Measurements from ENCODE around the gene GLIS1. TPM values are rescaled to one million over a fixed set of nuclear protein-coding genes. Genes with fewer than 3 reads are reported as not detected.

The GLIS1 gene
- total RNA-seq, 1 experiment from 2014 or later: 0.28 TPM

DNA sequence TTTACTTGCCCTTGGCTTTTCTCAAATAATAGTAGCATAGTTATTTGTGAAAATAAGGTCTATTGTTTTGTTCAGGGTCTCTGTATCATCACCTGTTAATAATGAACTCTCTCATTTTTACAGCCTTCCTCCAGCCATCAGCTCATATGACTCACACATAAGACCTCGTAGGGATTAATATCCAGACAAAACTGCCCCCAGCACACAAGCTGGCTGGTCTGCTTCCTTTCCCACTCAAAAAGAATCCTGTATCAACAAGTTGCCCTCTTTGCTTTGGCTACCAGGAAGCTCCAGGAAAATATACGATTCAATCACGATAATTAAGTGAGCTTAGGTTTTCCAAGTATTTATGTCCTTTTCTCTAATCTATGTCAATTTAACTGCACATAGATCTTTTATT is 160.6 kb downstream of the GLIS1 start:
- no peaks in the 10 kb centered on the region for H3K79me2 ChIP-seq (ENCODE audit: insufficient read depth, low read length)
- H3K9ac ChIP-seq (ENCODE audit: extremely low read depth, insufficient read length, low read length): no peak overlapping the region
- H3K23me2 ChIP-seq (ENCODE audit: insufficient read length, low read depth, low read length, poor library complexity, severe bottlenecking): no peaks in the 10 kb centered on the region
- H3K4me1 ChIP-seq (ENCODE audit: insufficient read depth, low read length): no peaks in the 10 kb centered on the region; the same call in 1 of the 2 replicates
- H2AK5ac ChIP-seq (ENCODE audit: insufficient read length, low read length): no peak overlapping the region
- no peak overlapping the region for H2BK12ac ChIP-seq (ENCODE audit: insufficient read length, low read depth, low read length)
- no peak overlapping the region for H3K27ac ChIP-seq (ENCODE audit: insufficient read length, low read depth, low read length)
- H2BK20ac ChIP-seq (ENCODE audit: low read depth, low read length, poor library complexity, severe bottlenecking): no peak overlapping the region
- H3K23ac ChIP-seq (ENCODE audit: insufficient read length, low read depth, low read length): no peak overlapping the region
- H3K56ac ChIP-seq (ENCODE audit: insufficient read length, low read depth, low read length): no peak overlapping the region
- H3K4me1 Mint-ChIP-seq: peaks cover 19 to 27% of the 10 kb centered on the region in 2 experiments
- H3K18ac ChIP-seq (ENCODE audit: insufficient read length, low read depth, low read length): no peak overlapping the region
- no peak for DNase-seq
- no peaks in the 10 kb centered on the region for H3K27me3 ChIP-seq (ENCODE audit: insufficient read depth, low read length)
- H4K20me1 ChIP-seq (ENCODE audit: control insufficient read depth, insufficient read depth, insufficient read length): no peaks in the 10 kb centered on the region
- peaks cover 5% of the 10 kb centered on the region for H3K27me3 Mint-ChIP-seq (ENCODE audit: low read depth)
- no peak overlapping the region for H2AFZ ChIP-seq (ENCODE audit: low read length)
- no peaks in the 10 kb centered on the region for H3K79me1 ChIP-seq (ENCODE audit: insufficient read depth, low read depth, low read length, poor library complexity, severe bottlenecking)
- TF ChIP-seq, protein P1, sequence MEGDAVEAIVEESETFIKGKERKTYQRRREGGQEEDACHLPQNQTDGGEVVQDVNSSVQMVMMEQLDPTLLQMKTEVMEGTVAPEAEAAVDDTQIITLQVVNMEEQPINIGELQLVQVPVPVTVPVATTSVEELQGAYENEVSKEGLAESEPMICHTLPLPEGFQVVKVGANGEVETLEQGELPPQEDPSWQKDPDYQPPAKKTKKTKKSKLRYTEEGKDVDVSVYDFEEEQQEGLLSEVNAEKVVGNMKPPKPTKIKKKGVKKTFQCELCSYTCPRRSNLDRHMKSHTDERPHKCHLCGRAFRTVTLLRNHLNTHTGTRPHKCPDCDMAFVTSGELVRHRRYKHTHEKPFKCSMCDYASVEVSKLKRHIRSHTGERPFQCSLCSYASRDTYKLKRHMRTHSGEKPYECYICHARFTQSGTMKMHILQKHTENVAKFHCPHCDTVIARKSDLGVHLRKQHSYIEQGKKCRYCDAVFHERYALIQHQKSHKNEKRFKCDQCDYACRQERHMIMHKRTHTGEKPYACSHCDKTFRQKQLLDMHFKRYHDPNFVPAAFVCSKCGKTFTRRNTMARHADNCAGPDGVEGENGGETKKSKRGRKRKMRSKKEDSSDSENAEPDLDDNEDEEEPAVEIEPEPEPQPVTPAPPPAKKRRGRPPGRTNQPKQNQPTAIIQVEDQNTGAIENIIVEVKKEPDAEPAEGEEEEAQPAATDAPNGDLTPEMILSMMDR (conservative IDR thresholded peaks at IDR 0.05): no peak
- H3K9me3 Mint-ChIP-seq: no peaks in the 10 kb centered on the region
- no peak overlapping the region for H3T11ph ChIP-seq (ENCODE audit: low read length)
- H2BK5ac ChIP-seq (ENCODE audit: insufficient read length, low read length): no peak overlapping the region
- H3K14ac ChIP-seq (ENCODE audit: insufficient read depth, low read length): no peak overlapping the region
- no peaks in the 10 kb centered on the region for H3K9me3 ChIP-seq (ENCODE audit: control insufficient read depth, low read depth, low read length)
- no peak overlapping the region for H3K4ac ChIP-seq (ENCODE audit: low read depth, low read length)
- no peaks in the 10 kb centered on the region for H3K36me3 Mint-ChIP-seq (ENCODE audit: insufficient read depth in 1 of 3, low read depth in 3 of 3)
- no peak overlapping the region for H4K8ac ChIP-seq (replicated peaks; ENCODE audit: insufficient read length, low read depth, low read length)
- no peak overlapping the region for H4K91ac ChIP-seq (ENCODE audit: insufficient read length, low read depth, low read length)
- WGBS (ENCODE audit: extremely low coverage, insufficient read length, low lambda C conversion rate): no CpG with 5 or more reads among the region's 3 CpGs
- no peak overlapping the region for H2BK15ac ChIP-seq (ENCODE audit: low read depth, low read length)
- H3K27ac Mint-ChIP-seq: no peak overlapping the region; a peak in 1 of 7 replicates
- no peak overlapping the region for H4K5ac ChIP-seq (ENCODE audit: insufficient read length, low read depth, low read length)
- H3K4me3 Mint-ChIP-seq: no peak overlapping the region
- H3K4me2 ChIP-seq (ENCODE audit: insufficient read depth, insufficient read length, low read length): no peak overlapping the region
- no peak overlapping the region for H2BK120ac ChIP-seq (ENCODE audit: low read depth, low read length, poor library complexity, severe bottlenecking)
